SK-N-MC (cell line): ENCODE measurements around the gene NUP62.

Experiments used
- EZH2 ChIP-seq: fragments of 200-600 bp; sonication (generic); IDR thresholded peaks from one replicate; pipeline ENCODE4 v1.6.1; 2017; ENCODE audit warnings: antibody characterized with exemption
- FOXP2 ChIP-seq: optimal IDR thresholded peaks from 2 replicates; pipeline ENCODE3; 2011; ENCODE audit warnings: mild to moderate bottlenecking, moderate library complexity; ENCODE audit not compliant: insufficient read depth; ENCODE audit errors: extremely low read length, control extremely low read depth

DNA sequence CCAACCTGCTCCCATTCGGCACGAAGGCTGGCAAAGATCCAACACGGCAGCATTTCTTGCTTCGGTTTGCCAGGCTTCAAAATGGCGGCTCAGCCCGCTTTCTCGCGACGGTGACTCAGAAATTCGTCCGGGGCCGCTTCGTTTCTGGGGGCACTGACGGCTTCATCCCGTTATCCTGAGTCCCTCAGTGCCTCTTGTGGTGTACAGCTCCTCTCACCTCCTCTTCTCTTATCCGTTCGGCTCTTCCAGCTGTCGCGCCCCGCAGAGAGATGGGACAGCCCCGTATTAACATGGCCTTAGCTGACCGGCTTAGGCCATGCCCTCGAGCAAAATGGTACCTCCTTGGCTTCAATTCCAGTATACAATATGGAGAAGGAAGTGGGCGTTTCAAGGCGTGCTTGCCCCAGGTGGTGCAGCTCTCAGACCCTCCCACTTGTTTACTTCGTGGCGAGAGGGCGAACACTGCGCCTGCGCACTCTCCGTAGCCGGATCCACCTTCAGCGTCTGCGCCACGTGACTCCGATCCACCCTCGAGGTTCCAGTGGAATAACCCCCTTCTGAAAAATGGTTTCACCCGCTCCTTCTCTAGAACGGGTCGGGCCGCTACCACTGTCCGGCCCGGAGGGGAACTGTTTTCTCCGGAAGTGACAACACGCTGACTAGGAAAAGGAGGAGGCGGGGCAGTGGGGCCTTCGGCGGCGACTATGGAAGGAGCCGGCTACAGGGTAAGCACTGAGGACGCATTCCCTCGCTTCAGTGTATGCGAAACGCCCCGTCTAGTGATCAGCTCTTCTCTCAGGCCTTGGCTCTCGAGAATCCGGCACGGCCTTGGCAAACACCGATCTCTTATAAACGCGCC, 52.1 kb downstream of the NUP62 start, which contains the start of the genes AKT1S1 and TBC1D17:
- TF ChIP-seq EZH2: no peak
- TF ChIP-seq FOXP2: peak; percentile 100
